ENCODE data around the gene NCLN. TPM values are rescaled to one million over a fixed set of nuclear protein-coding genes. Genes with fewer than 3 reads are reported as not detected.

The NCLN gene
- total and polyA plus RNA-seq, 9 of the 15 experiments (the other 6 are each of a cell fraction or from before 2014, with no cell fraction given): 3.8 to 126 (median 39.6) TPM

DNA sequence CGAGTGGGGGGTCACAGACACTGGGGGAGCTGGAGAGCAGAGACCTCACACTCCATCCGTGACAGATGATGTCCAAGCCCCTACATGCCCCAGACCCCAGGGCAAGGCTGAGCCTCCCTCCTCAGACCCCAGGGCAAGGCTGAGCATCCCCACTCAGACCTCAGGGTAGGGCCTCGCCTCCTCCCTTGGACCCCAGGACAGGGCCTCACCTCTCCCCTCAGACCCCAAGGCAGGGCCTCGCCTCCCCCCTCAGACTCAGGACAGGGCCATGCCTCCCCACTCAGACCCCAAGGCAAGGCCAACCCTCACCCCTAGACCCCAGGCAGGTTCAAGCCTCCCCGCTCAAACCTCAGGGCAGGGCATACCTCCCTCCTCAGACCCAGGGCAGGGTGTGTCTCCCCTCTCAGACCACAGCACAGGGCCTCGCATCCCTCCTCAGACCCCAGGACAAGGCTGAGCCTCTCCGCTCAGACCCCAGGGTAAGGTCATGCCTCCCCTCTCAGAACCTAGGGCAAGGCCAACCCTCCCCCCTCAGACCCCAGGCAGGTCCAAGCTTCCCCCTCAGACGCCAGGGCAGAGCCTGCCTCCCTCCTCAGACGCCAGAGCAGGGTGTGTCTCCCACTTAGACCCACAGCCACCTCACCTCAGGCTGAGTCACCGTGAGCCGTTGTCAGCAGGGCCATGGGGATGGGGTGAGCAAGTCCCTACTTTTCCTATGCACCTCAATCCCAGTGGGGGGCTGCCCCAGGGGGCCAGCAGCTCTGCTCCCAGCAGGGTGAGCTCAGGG lies 8.8 kb upstream of the NCLN start (continued):
- TF ChIP-seq TCF3 (CRISPR knock-in tag; IDR thresholded peaks at IDR 0.05) (peak; percentile 40; the same call in 1 of the 2 replicates), ZFP30 (CRISPR knock-in tag; IDR thresholded peaks at IDR 0.05; ENCODE audit: borderline replicate concordance) (no peak), ZEB2 (IDR thresholded peaks at IDR 0.05) (peak; percentile 42; the same call in 1 of the 2 replicates), ATF3 (IDR thresholded peaks at IDR 0.05) (peak; percentile 86), ATF3 (CRISPR knock-in tag; conservative IDR thresholded peaks at IDR 0.05) (no peak), KAT2B (IDR thresholded peaks at IDR 0.05; ENCODE audit: low read depth, low read length) (no peak), STAT5A (IDR thresholded peaks at IDR 0.05; ENCODE audit: borderline replicate concordance, low read length) (no peak), IFI16 (CRISPR knock-in tag; IDR thresholded peaks at IDR 0.05) (no peak), TEAD2 (tag; IDR thresholded peaks at IDR 0.05) (no peak), ARNT (IDR thresholded peaks at IDR 0.05) (no peak), ARID3B (CRISPR knock-in tag; IDR thresholded peaks at IDR 0.05; ENCODE audit: borderline replicate concordance) (no peak), ZNF316 (IDR thresholded peaks at IDR 0.05) (peak; percentile 11; the same call in 1 of the 2 replicates), TAF1 (IDR thresholded peaks at IDR 0.05; ENCODE audit: control insufficient read depth, extremely low read depth, insufficient read depth, low read length, severe bottlenecking) (peak; percentile 25), MAFG (tag; conservative IDR thresholded peaks at IDR 0.05) (no peak), SMAD1 (IDR thresholded peaks at IDR 0.05; ENCODE audit: low read depth, low read length, partially characterized antibody) (no peak)
- TF ChIP-seq, protein P1, sequence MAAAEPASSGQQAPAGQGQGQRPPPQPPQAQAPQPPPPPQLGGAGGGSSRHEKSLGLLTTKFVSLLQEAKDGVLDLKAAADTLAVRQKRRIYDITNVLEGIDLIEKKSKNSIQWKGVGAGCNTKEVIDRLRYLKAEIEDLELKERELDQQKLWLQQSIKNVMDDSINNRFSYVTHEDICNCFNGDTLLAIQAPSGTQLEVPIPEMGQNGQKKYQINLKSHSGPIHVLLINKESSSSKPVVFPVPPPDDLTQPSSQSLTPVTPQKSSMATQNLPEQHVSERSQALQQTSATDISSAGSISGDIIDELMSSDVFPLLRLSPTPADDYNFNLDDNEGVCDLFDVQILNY (CRISPR knock-in tag; IDR thresholded peaks at IDR 0.05): no peak
- TF ChIP-seq, protein P2, sequence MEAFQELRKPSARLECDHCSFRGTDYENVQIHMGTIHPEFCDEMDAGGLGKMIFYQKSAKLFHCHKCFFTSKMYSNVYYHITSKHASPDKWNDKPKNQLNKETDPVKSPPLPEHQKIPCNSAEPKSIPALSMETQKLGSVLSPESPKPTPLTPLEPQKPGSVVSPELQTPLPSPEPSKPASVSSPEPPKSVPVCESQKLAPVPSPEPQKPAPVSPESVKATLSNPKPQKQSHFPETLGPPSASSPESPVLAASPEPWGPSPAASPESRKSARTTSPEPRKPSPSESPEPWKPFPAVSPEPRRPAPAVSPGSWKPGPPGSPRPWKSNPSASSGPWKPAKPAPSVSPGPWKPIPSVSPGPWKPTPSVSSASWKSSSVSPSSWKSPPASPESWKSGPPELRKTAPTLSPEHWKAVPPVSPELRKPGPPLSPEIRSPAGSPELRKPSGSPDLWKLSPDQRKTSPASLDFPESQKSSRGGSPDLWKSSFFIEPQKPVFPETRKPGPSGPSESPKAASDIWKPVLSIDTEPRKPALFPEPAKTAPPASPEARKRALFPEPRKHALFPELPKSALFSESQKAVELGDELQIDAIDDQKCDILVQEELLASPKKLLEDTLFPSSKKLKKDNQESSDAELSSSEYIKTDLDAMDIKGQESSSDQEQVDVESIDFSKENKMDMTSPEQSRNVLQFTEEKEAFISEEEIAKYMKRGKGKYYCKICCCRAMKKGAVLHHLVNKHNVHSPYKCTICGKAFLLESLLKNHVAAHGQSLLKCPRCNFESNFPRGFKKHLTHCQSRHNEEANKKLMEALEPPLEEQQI (IDR thresholded peaks at IDR 0.05): no peak
- TF ChIP-seq, protein P3, sequence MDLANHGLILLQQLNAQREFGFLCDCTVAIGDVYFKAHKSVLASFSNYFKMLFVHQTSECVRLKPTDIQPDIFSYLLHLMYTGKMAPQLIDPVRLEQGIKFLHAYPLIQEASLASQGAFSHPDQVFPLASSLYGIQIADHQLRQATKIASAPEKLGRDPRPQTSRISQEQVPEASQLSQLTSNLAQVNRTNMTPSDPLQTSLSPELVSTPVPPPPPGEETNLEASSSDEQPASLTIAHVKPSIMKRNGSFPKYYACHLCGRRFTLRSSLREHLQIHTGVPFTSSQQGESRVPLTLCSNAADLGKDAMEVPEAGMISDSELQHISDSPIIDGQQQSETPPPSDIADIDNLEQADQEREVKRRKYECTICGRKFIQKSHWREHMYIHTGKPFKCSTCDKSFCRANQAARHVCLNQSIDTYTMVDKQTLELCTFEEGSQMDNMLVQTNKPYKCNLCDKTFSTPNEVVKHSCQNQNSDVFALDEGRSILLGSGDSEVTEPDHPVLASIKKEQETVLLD (IDR thresholded peaks at IDR 0.05): peak; percentile 52; the same call in 1 of the 2 replicates
- TF ChIP-seq, protein P4, sequence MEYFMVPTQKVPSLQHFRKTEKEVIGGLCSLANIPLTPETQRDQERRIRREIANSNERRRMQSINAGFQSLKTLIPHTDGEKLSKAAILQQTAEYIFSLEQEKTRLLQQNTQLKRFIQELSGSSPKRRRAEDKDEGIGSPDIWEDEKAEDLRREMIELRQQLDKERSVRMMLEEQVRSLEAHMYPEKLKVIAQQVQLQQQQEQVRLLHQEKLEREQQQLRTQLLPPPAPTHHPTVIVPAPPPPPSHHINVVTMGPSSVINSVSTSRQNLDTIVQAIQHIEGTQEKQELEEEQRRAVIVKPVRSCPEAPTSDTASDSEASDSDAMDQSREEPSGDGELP (CRISPR knock-in tag; IDR thresholded peaks at IDR 0.05; ENCODE audit: borderline replicate concordance): peak; percentile 30; the same call in 1 of the 2 replicates
